GM12892 (cell line): ENCODE results near the gene PAAF1.

Source experiments
- POLR2A ChIP-seq: IDR thresholded peaks from 2 replicates; pipeline ENCODE4 v1.6.1; 2011; ENCODE audit warnings: low read depth, low read length, control low read depth
- POLR2AphosphoS5 ChIP-seq: IDR thresholded peaks from 2 replicates; pipeline ENCODE4 v1.6.1; 2011; ENCODE audit warnings: low read depth, low read length, control low read depth
- TAF1 ChIP-seq: IDR thresholded peaks from 2 replicates; pipeline ENCODE4 v1.6.1; 2011; ENCODE audit warnings: low read depth, mild to moderate bottlenecking, control low read depth, low read length, borderline replicate concordance

DNA sequence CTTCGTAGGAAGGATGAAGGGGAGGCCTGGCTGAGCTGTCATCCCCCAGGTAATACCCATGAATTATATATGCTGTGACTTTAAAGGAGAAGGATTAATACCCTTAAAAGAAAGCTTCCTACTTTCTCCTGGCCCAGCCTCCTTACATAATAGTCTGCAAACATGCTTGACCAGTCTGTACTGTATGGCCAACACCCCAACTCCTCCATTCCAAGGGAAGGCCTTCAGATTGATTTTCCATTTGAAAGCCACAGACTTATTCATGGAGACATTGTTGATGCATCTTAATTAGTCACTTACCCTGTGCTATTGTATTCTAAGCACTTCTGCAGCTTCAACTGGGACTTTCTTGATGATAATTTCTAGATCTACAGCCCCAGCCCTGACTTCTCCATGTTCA, 2.0 kb downstream of the PAAF1 start:
- TF ChIP-seq POLR2A (no peak), TAF1 (no peak), POLR2AphosphoS5 (no peak)
